Activated B cell treated with CpG ODN at 0.5 μM for 24 hours (primary cell): ENCODE results near the gene MPRIP. TPM values are rescaled to one million over a fixed set of nuclear protein-coding genes. Genes with fewer than 3 reads are reported as not detected.

Experiments
- ATAC-seq: fragments of 200-7000 bp; cut with Tn5 transposase; one replicate; pipeline ENCODE4 v1.10.0; 2021; ENCODE audit warnings: low read depth, mild to moderate bottlenecking, moderate library complexity
- CTCF ChIA-PET: fragments of 350-600 bp; sonication (Branson Sonifier 250); formaldehyde crosslinking; loops from one replicate; lab custom pipeline; 2021; ENCODE audit warnings: antibody characterized with exemption; lab: Charles Lee
- POLR2A ChIA-PET: fragments of 350-600 bp; sonication (Branson Sonifier 250); formaldehyde crosslinking; loops from one replicate; lab custom pipeline; 2021; ENCODE audit warnings: antibody characterized with exemption; lab: Charles Lee
- DNase-seq: peaks from one replicate; pipeline ENCODE4 v3.0.0; 2022
- H3K27ac Mint-ChIP-seq: one replicate; pipeline ENCODE4 v1.8.0; 2020; ENCODE audit warnings: mixed read lengths
- H3K27me3 Mint-ChIP-seq: one replicate; pipeline ENCODE4 v1.8.0; 2021; ENCODE audit warnings: mixed read lengths
- H3K36me3 Mint-ChIP-seq: one replicate; pipeline ENCODE4 v1.8.0; 2021; ENCODE audit warnings: low read depth, mixed read lengths
- H3K4me1 Mint-ChIP-seq: one replicate; pipeline ENCODE4 v1.8.0; 2021; ENCODE audit warnings: mixed read lengths
- H3K4me3 Mint-ChIP-seq: one replicate; pipeline ENCODE4 v1.8.0; 2020; ENCODE audit warnings: mild to moderate bottlenecking, mixed read lengths
- H3K9me3 Mint-ChIP-seq: one replicate; pipeline ENCODE4 v1.8.0; 2020; ENCODE audit warnings: mixed read lengths
- CTCF ChIP-seq: fragments of 200-600 bp; IDR thresholded peaks from one replicate; pipeline ENCODE4 v1.8.0; 2022; ENCODE audit warnings: antibody characterized with exemption, mild to moderate bottlenecking
- intact Hi-C: fragments of 100-400 bp; cut with micrococcal nuclease; formaldehyde crosslinking; loops from one replicate; pipeline ENCODE4 v1.15.1; 2024
- total RNA-seq: library from RNA; stranded (reverse); gene quantifications from 2 replicates; pipeline ENCODE4 v1.2.3, GENCODE V29; 2022

Gene MPRIP
- total RNA-seq, 1 donor from 2014 or later = 231 TPM

GRCh38 chr17:17091276-17091675 lies 49.0 kb downstream of the MPRIP start:
- H3K4me1 Mint-ChIP-seq = peaks cover 50% of the 10 kb centered on the region
- ATAC-seq = no peak
- no peak for TF ChIP-seq CTCF
- DNase-seq = no peak
- CTCF ChIA-PET = no interaction called here
- POLR2A ChIA-PET = no interaction called here
- intact Hi-C loops = no loop called here
- no peaks in the 10 kb centered on the region for H3K9me3 Mint-ChIP-seq
- no peaks in the 10 kb centered on the region for H3K27me3 Mint-ChIP-seq
- H3K36me3 Mint-ChIP-seq = peaks cover 56% of the 10 kb centered on the region
- H3K27ac Mint-ChIP-seq = no peak overlapping the region
- no peak overlapping the region for H3K4me3 Mint-ChIP-seq

DNA sequence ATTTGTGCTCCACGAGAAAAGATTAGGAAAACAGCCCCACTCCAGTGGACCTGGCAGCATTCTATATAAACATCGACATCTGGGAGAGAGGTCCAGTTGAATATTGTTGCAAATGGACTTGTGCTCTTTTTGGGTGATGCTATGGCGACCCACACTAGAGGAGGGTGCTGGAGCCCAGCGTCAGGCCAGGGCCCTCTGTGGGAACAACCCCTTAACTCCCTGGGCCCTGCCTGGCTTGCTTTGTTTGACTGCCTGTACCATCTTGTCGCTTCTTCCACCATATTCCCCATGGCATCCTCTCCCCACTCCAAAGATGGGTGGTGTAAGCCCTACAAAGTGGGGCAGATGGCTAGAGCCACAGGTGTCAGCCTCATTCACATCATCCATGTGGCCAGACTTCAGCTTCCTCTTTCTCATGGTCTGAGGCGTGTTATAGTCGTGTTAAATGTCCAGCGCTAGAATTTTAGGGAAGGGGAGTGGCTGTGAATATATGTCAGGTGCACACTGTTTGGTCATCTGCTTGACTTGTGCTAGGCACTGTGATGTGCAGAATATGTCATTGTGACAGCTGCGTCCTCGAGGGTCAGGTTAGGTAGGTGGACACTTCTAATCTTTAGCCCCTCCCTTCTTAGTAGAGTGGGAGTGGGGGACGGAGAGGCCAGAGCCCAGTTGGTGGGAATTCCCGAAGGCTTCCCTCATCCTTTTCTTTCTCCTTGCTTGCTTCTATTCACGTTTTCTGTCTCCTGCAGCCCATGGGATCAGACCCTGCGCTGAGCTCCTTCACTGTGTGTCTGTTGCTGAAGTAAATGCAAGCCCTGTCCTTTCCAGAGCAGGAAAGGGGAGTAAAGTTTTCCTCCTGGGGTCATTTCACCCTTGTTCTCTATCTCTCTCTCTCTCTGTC lies 49.8 kb downstream of the MPRIP start:
- intact Hi-C loops = no loop called here
- Mint-ChIP-seq H3K27me3 (no peaks in the 10 kb centered on the region), H3K4me3 (no peak overlapping the region), H3K9me3 (no peaks in the 10 kb centered on the region), H3K36me3 (peaks cover 55% of the 10 kb centered on the region), H3K4me1 (peaks cover 50% of the 10 kb centered on the region), H3K27ac (no peak overlapping the region)
- ATAC-seq (no peak), DNase-seq (no peak)
- TF ChIP-seq CTCF = no peak
- ChIA-PET POLR2A (no interaction called here), CTCF (no interaction called here)

GRCh38 chr17:17093764-17094163 lies 51.5 kb downstream of the MPRIP start:
- CTCF ChIA-PET = no interaction called here
- no peaks in the 10 kb centered on the region for H3K27me3 Mint-ChIP-seq
- H3K36me3 Mint-ChIP-seq = peaks cover 52% of the 10 kb centered on the region
- ATAC-seq (no peak), DNase-seq (no peak)
- intact Hi-C loops = no loop called here
- no peak for TF ChIP-seq CTCF
- POLR2A ChIA-PET = interaction anchor here (0.6 kb wide), 1 partner anchor 140 kb away, joined by 12 read pairs; no protein-coding TSS in a partner anchor
- H3K4me3 Mint-ChIP-seq = no peak overlapping the region
- no peak overlapping the region for H3K27ac Mint-ChIP-seq
- peaks cover 37% of the 10 kb centered on the region for H3K4me1 Mint-ChIP-seq
- H3K9me3 Mint-ChIP-seq = no peaks in the 10 kb centered on the region

- H3K27ac Mint-ChIP-seq = no peak overlapping the region
- H3K36me3 Mint-ChIP-seq = peaks cover 37% of the 10 kb centered on the region
- no peaks in the 10 kb centered on the region for H3K27me3 Mint-ChIP-seq
- intact Hi-C loops = no loop called here
- ChIA-PET POLR2A (no interaction called here), CTCF (interaction anchor here (0.5 kb wide), 1 partner anchor 137 kb away, joined by 4 read pairs; no protein-coding TSS in a partner anchor)
- peaks cover 27% of the 10 kb centered on the region for H3K4me1 Mint-ChIP-seq
- ATAC-seq (no peak), DNase-seq (no peak)
- no peak for TF ChIP-seq CTCF
- no peaks in the 10 kb centered on the region for H3K9me3 Mint-ChIP-seq
- no peak overlapping the region for H3K4me3 Mint-ChIP-seq
Observed at GRCh38 chr17:17096438-17097178, 54.4 kb downstream of the MPRIP start.

GRCh38 chr17:17097763-17098345 lies 55.6 kb downstream of the MPRIP start:
- H3K9me3 Mint-ChIP-seq = no peaks in the 10 kb centered on the region
- H3K4me3 Mint-ChIP-seq = no peak overlapping the region
- ChIA-PET CTCF (no interaction called here), POLR2A (no interaction called here)
- no peak for DNase-seq
- H3K36me3 Mint-ChIP-seq = peaks cover 31% of the 10 kb centered on the region
- no peak for ATAC-seq
- H3K27ac Mint-ChIP-seq = no peak overlapping the region
- intact Hi-C loops = no loop called here
- no peak for TF ChIP-seq CTCF
- H3K27me3 Mint-ChIP-seq = no peaks in the 10 kb centered on the region
- peaks cover 16% of the 10 kb centered on the region for H3K4me1 Mint-ChIP-seq
